NCI-H2029 treated with DMSO at 0.1 percent for 48 hours (cell line): ENCODE data around the gene ASPA.

Experiments
- DNase-seq: peaks from one replicate; lab custom pipeline; 2025; lab: John Stamatoyannopoulos, UW

The ASPA gene

GRCh38 chr17:3534881-3535252 is 59.1 kb downstream of the ASPA start:
- DNase-seq: no peak

- DNase-seq: no peak
These were observed 59.6 kb downstream of the ASPA start for GRCh38 chr17:3535253-3535995.

GRCh38 chr17:3536716-3537115 is 60.9 kb downstream of the ASPA start:
- DNase-seq: no peak

- no peak for DNase-seq
These were observed 64.2 kb downstream of the ASPA start for GRCh38 chr17:3539881-3540540.

- no peak for DNase-seq
These were observed 66.8 kb downstream of the ASPA start for GRCh38 chr17:3542410-3543088.

GRCh38 chr17:3543453-3543852 is 67.7 kb downstream of the ASPA start:
- no peak for DNase-seq

- no peak for DNase-seq
These were observed 68.6 kb downstream of the ASPA start for GRCh38 chr17:3544365-3544764.

GRCh38 chr17:3545151-3545550 is 69.4 kb downstream of the ASPA start:
- no peak for DNase-seq

- no peak for DNase-seq
These were observed 70.7 kb downstream of the ASPA start for GRCh38 chr17:3546521-3546920.

- no peak for DNase-seq
These were observed 71.2 kb downstream of the ASPA start for GRCh38 chr17:3546997-3547396.

GRCh38 chr17:3547628-3548027 is 71.8 kb downstream of the ASPA start:
- no peak for DNase-seq

- DNase-seq: no peak
These were observed 73.9 kb downstream of the ASPA start for GRCh38 chr17:3549610-3550162.

- no peak for DNase-seq
These were observed 75.4 kb downstream of the ASPA start for GRCh38 chr17:3551189-3551588.

- DNase-seq: no peak
These were observed 77.1 kb downstream of the ASPA start for GRCh38 chr17:3552916-3553315.
